ENCODE measurements around the gene RSPH9. TPM values are rescaled to one million over a fixed set of nuclear protein-coding genes. Genes with fewer than 3 reads are reported as not detected.
A peak's percentile ranks its signal among the peaks of the same experiment; 100 is the strongest.

Gene RSPH9
- total RNA-seq, 1 donor from 2014 or later: 0.22 TPM

DNA sequence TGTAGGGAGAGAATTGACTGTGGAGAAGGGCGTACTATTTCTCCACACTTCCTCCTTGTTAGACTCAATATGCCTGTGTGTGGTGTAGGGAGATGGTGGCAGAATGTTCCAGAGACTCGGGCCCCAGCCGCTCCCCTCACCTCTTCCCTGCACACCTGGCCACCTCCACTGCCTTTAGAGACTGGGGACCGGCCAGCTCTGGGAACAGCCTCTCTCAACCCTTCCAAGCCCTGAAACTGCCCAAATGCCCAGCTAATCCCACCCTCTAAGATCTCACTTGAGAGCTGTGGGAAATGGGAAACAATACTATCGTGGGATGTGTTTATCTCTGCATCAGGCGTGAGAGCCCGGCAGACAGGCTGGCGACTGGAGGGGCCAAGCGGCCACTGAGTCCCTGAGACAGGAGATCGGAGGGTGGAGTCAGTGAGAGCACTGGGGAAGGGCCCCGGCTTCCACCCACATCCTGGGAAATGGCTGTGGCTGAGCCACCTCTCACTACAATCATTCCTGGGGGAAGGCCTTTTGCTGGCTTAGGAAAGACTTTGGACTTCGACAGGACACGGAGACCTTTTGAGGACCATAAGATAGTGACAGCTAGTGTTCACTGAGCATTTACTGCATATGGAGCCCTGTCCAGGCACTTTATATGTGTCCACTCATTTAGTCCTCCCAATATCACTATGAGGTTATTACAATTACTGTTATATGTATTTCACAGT, 73.7 kb downstream of the RSPH9 start:
- Mint-ChIP-seq H3K4me1 (ENCODE audit: low read depth) (peaks cover 33% of the 10 kb centered on the region), H3K4me3 (ENCODE audit: unreplicated experiment) (no peak overlapping the region), H3K9me3 (ENCODE audit: low read depth) (no peaks in the 10 kb centered on the region), H3K27me3 (ENCODE audit: low read depth) (peaks cover 2% of the 10 kb centered on the region), H3K36me3 (ENCODE audit: low read depth) (no peaks in the 10 kb centered on the region), H3K27ac (ENCODE audit: unreplicated experiment) (no peak overlapping the region)
- DNase-seq (ENCODE audit: low spot score): peak; percentile 72
- TF ChIP-seq, protein P1, sequence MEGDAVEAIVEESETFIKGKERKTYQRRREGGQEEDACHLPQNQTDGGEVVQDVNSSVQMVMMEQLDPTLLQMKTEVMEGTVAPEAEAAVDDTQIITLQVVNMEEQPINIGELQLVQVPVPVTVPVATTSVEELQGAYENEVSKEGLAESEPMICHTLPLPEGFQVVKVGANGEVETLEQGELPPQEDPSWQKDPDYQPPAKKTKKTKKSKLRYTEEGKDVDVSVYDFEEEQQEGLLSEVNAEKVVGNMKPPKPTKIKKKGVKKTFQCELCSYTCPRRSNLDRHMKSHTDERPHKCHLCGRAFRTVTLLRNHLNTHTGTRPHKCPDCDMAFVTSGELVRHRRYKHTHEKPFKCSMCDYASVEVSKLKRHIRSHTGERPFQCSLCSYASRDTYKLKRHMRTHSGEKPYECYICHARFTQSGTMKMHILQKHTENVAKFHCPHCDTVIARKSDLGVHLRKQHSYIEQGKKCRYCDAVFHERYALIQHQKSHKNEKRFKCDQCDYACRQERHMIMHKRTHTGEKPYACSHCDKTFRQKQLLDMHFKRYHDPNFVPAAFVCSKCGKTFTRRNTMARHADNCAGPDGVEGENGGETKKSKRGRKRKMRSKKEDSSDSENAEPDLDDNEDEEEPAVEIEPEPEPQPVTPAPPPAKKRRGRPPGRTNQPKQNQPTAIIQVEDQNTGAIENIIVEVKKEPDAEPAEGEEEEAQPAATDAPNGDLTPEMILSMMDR (IDR thresholded peaks at IDR 0.05): no peak

DNA sequence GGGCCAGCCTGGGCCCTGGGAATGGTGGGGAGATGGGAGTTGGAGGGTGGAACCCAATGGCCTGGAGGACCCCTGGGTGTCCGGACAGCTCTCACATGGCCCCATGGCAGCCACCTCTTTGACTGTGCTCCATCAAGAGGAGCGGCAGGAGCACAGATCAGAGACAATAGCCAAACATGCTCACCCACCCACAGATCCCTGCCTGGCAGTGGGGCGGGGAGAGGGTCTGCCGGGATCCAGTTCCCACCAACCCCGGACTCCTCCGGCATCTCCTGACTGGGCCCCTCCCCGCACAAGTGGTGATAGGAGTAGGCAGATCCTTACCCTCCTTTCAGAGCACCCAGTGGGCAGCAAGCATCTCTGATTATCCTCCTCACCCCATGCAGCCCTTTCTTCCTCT, 74.7 kb downstream of the RSPH9 start:
- Mint-ChIP-seq H3K36me3 (ENCODE audit: low read depth) (no peaks in the 10 kb centered on the region), H3K9me3 (ENCODE audit: low read depth) (no peaks in the 10 kb centered on the region), H3K4me3 (ENCODE audit: unreplicated experiment) (no peak overlapping the region), H3K27ac (ENCODE audit: unreplicated experiment) (no peak overlapping the region), H3K4me1 (ENCODE audit: low read depth) (peaks cover 31% of the 10 kb centered on the region), H3K27me3 (ENCODE audit: low read depth) (peaks cover 2% of the 10 kb centered on the region)
- DNase-seq (ENCODE audit: low spot score): no peak
- TF ChIP-seq, protein P1 (IDR thresholded peaks at IDR 0.05): no peak

DNA sequence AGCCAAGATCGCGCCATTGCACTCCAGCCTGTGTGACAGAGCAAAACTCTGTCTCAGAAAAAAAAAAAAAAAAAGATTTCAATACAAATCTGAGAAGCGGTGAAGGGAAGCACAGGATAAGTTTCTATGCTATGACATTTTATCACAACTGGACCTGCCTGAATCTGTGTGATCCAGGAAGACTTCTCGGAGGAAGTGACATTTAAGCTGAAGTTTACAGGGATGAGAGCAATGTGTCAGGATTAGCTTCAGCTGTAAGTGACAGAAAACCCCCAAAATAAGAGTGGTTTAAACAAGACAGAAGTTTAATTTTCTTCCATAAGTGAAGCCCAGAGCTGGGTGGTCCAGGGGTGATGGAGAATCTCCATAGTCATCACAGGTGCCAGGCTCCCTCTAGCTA, 76.2 kb downstream of the RSPH9 start:
- no peak for DNase-seq (ENCODE audit: low spot score)
- Mint-ChIP-seq H3K4me3 (ENCODE audit: unreplicated experiment) (no peak overlapping the region), H3K4me1 (ENCODE audit: low read depth) (peaks cover 29% of the 10 kb centered on the region), H3K36me3 (ENCODE audit: low read depth) (no peaks in the 10 kb centered on the region), H3K27ac (ENCODE audit: unreplicated experiment) (no peak overlapping the region), H3K27me3 (ENCODE audit: low read depth) (peaks cover 2% of the 10 kb centered on the region), H3K9me3 (ENCODE audit: low read depth) (no peaks in the 10 kb centered on the region)
- TF ChIP-seq, protein P1 (IDR thresholded peaks at IDR 0.05): no peak

Other genes with a start within 250 kb of the RSPH9 start
- gene ABCC10, start 217.5 kb upstream of the RSPH9 start, total RNA-seq: 42.5 to 43.2 TPM (median 43.1 TPM) in 3 replicates
- 0.29 to 1.3 TPM (median 1.1 TPM) in 3 replicates for gene DLK2, start 189.5 kb upstream of the RSPH9 start, total RNA-seq
- 27.7 to 35.3 TPM (median 31.0 TPM) in 3 replicates for gene TJAP1, start 167.5 kb upstream of the RSPH9 start, total RNA-seq
- gene LRRC73, start 134.7 kb upstream of the RSPH9 start, total RNA-seq: 0.24 to 0.62 TPM (median 0.49 TPM) in 3 replicates
- 131 to 142 TPM (median 133 TPM) in 3 replicates for gene YIPF3, start 128.1 kb upstream of the RSPH9 start, total RNA-seq
- gene POLR1C, start 127.9 kb upstream of the RSPH9 start, total RNA-seq: 19.3 to 28.2 TPM (median 20.1 TPM) in 3 replicates
- 32.4 to 42.7 TPM (median 38.7 TPM) in 3 replicates for gene XPO5, start 69.0 kb upstream of the RSPH9 start, total RNA-seq
- 21.2 to 28.4 TPM (median 25.8 TPM) in 3 replicates for gene POLH, start 68.9 kb upstream of the RSPH9 start, total RNA-seq
- gene GTPBP2, start 15.8 kb upstream of the RSPH9 start, total RNA-seq: 49.5 to 131 TPM (median 126 TPM) in 3 replicates
- 14.3 to 24.9 TPM (median 22.8 TPM) in 3 replicates for gene MAD2L1BP, start 9.2 kb upstream of the RSPH9 start, total RNA-seq
- gene MRPS18A, start 42.8 kb downstream of the RSPH9 start, total RNA-seq: 26.3 to 27.4 TPM (median 26.8 TPM) in 3 replicates
- gene VEGFA, start 125.2 kb downstream of the RSPH9 start, total RNA-seq: 24.8 to 139 TPM (median 137 TPM) in 3 replicates